GM12878 (cell line): ENCODE measurements around the gene OSBPL2. TPM values are rescaled to one million over a fixed set of nuclear protein-coding genes. Genes with fewer than 3 reads are reported as not detected.

Experiments
- ATAC-seq: fragments of 200-7000 bp; cut with Tn5 transposase; 3 replicates; pipeline ENCODE4 v1.9.1; 2020; ENCODE audit warnings: mild to moderate bottlenecking, moderate library complexity
- BruUV-seq: library from RNA; stranded (reverse); fragments of 400-500 nt; replicated peaks from 2 replicates; lab custom pipeline; 2021; lab: Mats Ljungman, UMichigan
- CTCF ChIA-PET: fragments of 300-600 bp; sonication (Branson Sonifier 250); formaldehyde crosslinking; extraction: SDS; loops from one replicate; lab custom pipeline; 2021; ENCODE audit warnings: inconsistent platforms; lab: Yijun Ruan, JAX
- POLR2A ChIA-PET: fragments of 350-600 bp; formaldehyde crosslinking; extraction: SDS; loops from one replicate; lab custom pipeline; 2021; ENCODE audit warnings: inconsistent platforms; lab: Charles Lee
- RAD21 ChIA-PET: fragments of 300-600 bp; sonication (Branson Sonifier 250); formaldehyde crosslinking; loops from one replicate; lab custom pipeline; 2023; ENCODE audit warnings: antibody characterized with exemption; ENCODE audit not compliant: unreplicated experiment; lab: Charles Lee
- SMC1A ChIA-PET: fragments of 300-600 bp; sonication (Branson Sonifier 250); formaldehyde crosslinking; loops from one replicate; lab custom pipeline; 2023; ENCODE audit not compliant: unreplicated experiment, uncharacterized antibody; lab: Charles Lee
- DNase-seq: peaks from one replicate; pipeline ENCODE4 v3.0.0-alpha.2; 2011; ENCODE audit warnings: low read depth, low spot score
- FAIRE-seq: peaks from 3 replicates; lab custom pipeline; 2011; peaks lifted over from hg19 to GRCh38; lab: Jason Lieb, UNC
- H2AFZ ChIP-seq: 2 replicates; pipeline ENCODE4 v1.6.0; 2011; ENCODE audit warnings: low read depth, low read length, control low read depth; ENCODE audit not compliant: control insufficient read depth
- H3K27ac ChIP-seq: 2 replicates; pipeline ENCODE4 v1.5.1; 2011; ENCODE audit warnings: control low read depth; ENCODE audit not compliant: control insufficient read depth, insufficient read depth
- H3K27me3 ChIP-seq, 2 experiments: replicated peaks in 1 of 2; 2 replicates each; pipeline versions ENCODE4 v1.6.0 to v1.6.1; 2011; ENCODE audit warnings: low read length in 1 of 2; ENCODE audit not compliant: control insufficient read depth in 2 of 2, insufficient read depth in 2 of 2
- H3K36me3 ChIP-seq, 2 experiments: 2 replicates each; pipeline ENCODE4 v1.5.1; 2011; ENCODE audit warnings: low read length in 1 of 2; ENCODE audit not compliant: control insufficient read depth in 2 of 2, insufficient read depth in 2 of 2
- H3K4me1 ChIP-seq: 2 replicates; pipeline ENCODE4 v1.6.1; 2011; ENCODE audit warnings: mild to moderate bottlenecking, low read length, moderate library complexity, mixed read lengths; ENCODE audit not compliant: control insufficient read depth, insufficient read depth
- H3K4me2 ChIP-seq: 2 replicates; pipeline ENCODE4 v1.6.0; 2011; ENCODE audit warnings: control low read depth; ENCODE audit not compliant: control insufficient read depth, insufficient read depth
- H3K4me3 ChIP-seq: fragments of 200-600 bp; sonication (generic); 2 replicates; pipeline ENCODE4 v1.5.1; 2016
- H3K79me2 ChIP-seq: 2 replicates; pipeline ENCODE4 v1.6.0; 2011; ENCODE audit warnings: low read length; ENCODE audit not compliant: control insufficient read depth, insufficient read depth
- H3K9ac ChIP-seq: 2 replicates; pipeline ENCODE4 v1.8.0; 2011; ENCODE audit warnings: low read length, control low read depth, mixed read lengths; ENCODE audit not compliant: control insufficient read depth, insufficient read depth
- H3K9me3 ChIP-seq: replicated peaks from 3 replicates; pipeline ENCODE4 v1.5.1; 2011; ENCODE audit warnings: mild to moderate bottlenecking, low read length; ENCODE audit not compliant: control insufficient read depth, insufficient read depth
- H4K20me1 ChIP-seq: 2 replicates; pipeline ENCODE4 v1.6.0; 2011; ENCODE audit not compliant: control insufficient read depth, insufficient read depth
- MEF2B ChIP-seq: fragments of 450-650 bp; IDR thresholded peaks from 2 replicates; pipeline ENCODE4 v1.6.1; 2018; ENCODE audit warnings: mild to moderate bottlenecking, moderate library complexity; ENCODE audit not compliant: partially characterized antibody, poor library complexity, severe bottlenecking
- PAX5 ChIP-seq: IDR thresholded peaks from 2 replicates; pipeline ENCODE4 v1.6.1; 2011; ENCODE audit warnings: low read depth, low read length, borderline replicate concordance
- SPI1 ChIP-seq: IDR thresholded peaks from 2 replicates; pipeline ENCODE4 v1.6.1; 2011; ENCODE audit warnings: low read depth, mild to moderate bottlenecking, low read length, moderate library complexity, borderline replicate concordance; ENCODE audit not compliant: insufficient read depth
- SREBF1 ChIP-seq: IDR thresholded peaks from 2 replicates; pipeline ENCODE4 v1.6.1; 2012; ENCODE audit warnings: mild to moderate bottlenecking, low read length
- USF1 ChIP-seq: IDR thresholded peaks from 2 replicates; pipeline ENCODE4 v1.6.1; 2011; ENCODE audit warnings: borderline replicate concordance, low read depth, mild to moderate bottlenecking, moderate library complexity, mixed read lengths, low read length; ENCODE audit not compliant: insufficient read depth; ENCODE audit errors: extremely low read length
- WGBS: methylation state at CpG from one replicate; pipeline ENCODE4 v1.1.6; 2016; ENCODE audit warnings: low lambda C conversion rate; ENCODE audit not compliant: insufficient replicate concordance, insufficient coverage; ENCODE audit errors: missing lambda C conversion rate; 5-methylcytosine and 5-hydroxymethylcytosine counted together
- in situ Hi-C: fragments of 300-500 bp; cut with MboI; formaldehyde crosslinking; loops from 9 replicates; pipeline ENCODE4 v1.14.3; 2018; ENCODE audit warnings: mixed read lengths
- intact Hi-C: fragments of 100-400 bp; cut with micrococcal nuclease; formaldehyde crosslinking; loops from one replicate; pipeline ENCODE4 v1.14.2; 2022; ENCODE audit not compliant: unreplicated experiment
- polyA plus RNA-seq, 11 experiments: library from polyadenylated mRNA; depleted of rRNA in 4 of 11; unstranded in 6 of 11; stranded (reverse) in 5 of 11; fragments of >200 nt; fragmentation: Nextera tagmentation in 4 of 11; fragmentation: Illumina TruSeq in 1 of 11; extraction: Ambion mirVana in 4 of 11; extraction: Trizol in 1 of 11; gene quantifications; 1 replicate in 1 of 11; 2 replicates in 10 of 11; pipeline versions ENCODE4 v1.2.1 to v1.2.3, GENCODE V29; 2011 to 2016; ENCODE audit warnings: inconsistent platforms in 2 of 11, missing spikeins in 2 of 11, low read depth in 1 of 11
- total RNA-seq, 4 experiments: library from RNA; depleted of rRNA in 3 of 4; stranded (reverse); fragments of >200 nt in 3 of 4; fragmentation: Illumina TruSeq in 1 of 4; extraction: Trizol in 1 of 4; gene quantifications; 2 replicates each; pipeline versions ENCODE4 v1.2.1 to v1.2.3, GENCODE V29; 2013 to 2021
- TF ChIP-seq, protein P1 (sequence below): fragments of 450-650 bp; IDR thresholded peaks from 2 replicates; pipeline ENCODE4 v1.6.1; 2016; ENCODE audit warnings: mild to moderate bottlenecking

OSBPL2 gene
- total and polyA plus RNA-seq, 10 of the 15 experiments (the other 5 are each of a cell fraction or from before 2014, with no cell fraction given): 2.8 to 22.3 (median 14.7) TPM

- 0 out of 2 replicates have a peak, but pooled peaks have one; percentile 14 for TF ChIP-seq PAX5
- TF ChIP-seq SPI1: peak; percentile 3; the same call in 1 of the 2 replicates
- peak; percentile 36 for TF ChIP-seq MEF2B
- TF ChIP-seq, protein P1, sequence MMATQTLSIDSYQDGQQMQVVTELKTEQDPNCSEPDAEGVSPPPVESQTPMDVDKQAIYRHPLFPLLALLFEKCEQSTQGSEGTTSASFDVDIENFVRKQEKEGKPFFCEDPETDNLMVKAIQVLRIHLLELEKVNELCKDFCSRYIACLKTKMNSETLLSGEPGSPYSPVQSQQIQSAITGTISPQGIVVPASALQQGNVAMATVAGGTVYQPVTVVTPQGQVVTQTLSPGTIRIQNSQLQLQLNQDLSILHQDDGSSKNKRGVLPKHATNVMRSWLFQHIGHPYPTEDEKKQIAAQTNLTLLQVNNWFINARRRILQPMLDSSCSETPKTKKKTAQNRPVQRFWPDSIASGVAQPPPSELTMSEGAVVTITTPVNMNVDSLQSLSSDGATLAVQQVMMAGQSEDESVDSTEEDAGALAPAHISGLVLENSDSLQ: peak; percentile 33; the same call in 1 of the 2 replicates
- TF ChIP-seq SREBF1: no peak
- no peak for TF ChIP-seq USF1
- TF ChIP-seq, all 136 proteins: peak for 4
- ChIA-PET CTCF (no interaction called here), SMC1A (no interaction called here), POLR2A (no interaction called here), RAD21 (no interaction called here)
- no peaks in the 10 kb centered on the region for H3K27me3 ChIP-seq
- no peaks in the 10 kb centered on the region for H3K79me2 ChIP-seq
- H3K27ac ChIP-seq: no peak overlapping the region
- no peak overlapping the region for H2AFZ ChIP-seq
- no peak for FAIRE-seq
- no peak for ATAC-seq
- no peak overlapping the region for H3K4me2 ChIP-seq
- H3K4me1 ChIP-seq: no peaks in the 10 kb centered on the region
- in situ Hi-C loops: no loop called here
- WGBS: 96% methylated on average over 17 of the region's 17 CpGs
- no peak overlapping the region for H3K9ac ChIP-seq
- BruUV-seq: TSS peak; percentile 67
- H3K9me3 ChIP-seq: no peaks in the 10 kb centered on the region
- no peak overlapping the region for H3K4me3 ChIP-seq
- intact Hi-C loops: no loop called here
- peaks cover 6 to 7% of the 10 kb centered on the region in 2 experiments for H3K36me3 ChIP-seq
- DNase-seq: peak; percentile 16
- H4K20me1 ChIP-seq: no peaks in the 10 kb centered on the region
Measured at GRCh38 chr20:62294516-62294915, 56.2 kb downstream of the OSBPL2 start.
